Ovary (tissue), 9 donors: ENCODE measurements around the gene SGTB. TPM values are rescaled to one million over a fixed set of nuclear protein-coding genes. Genes with fewer than 3 reads are reported as not detected.

ENCODE experiments used
- DNase-seq, 5 donors: peaks; one replicate each; pipeline ENCODE4 v3.0.0-alpha.2; 2019 to 2020
- H3K27ac ChIP-seq, 2 donors: fragments of 200-600 bp; one replicate each; pipeline versions ENCODE4 v1.5.1 to v1.8.0; 2019 to 2022
- H3K27me3 ChIP-seq: fragments of 200-600 bp; one replicate; pipeline ENCODE4 v1.8.0; 2022
- H3K36me3 ChIP-seq: fragments of 200-600 bp; sonication (generic); one replicate; pipeline ENCODE4 v1.5.1; 2019
- H3K4me1 ChIP-seq: one replicate; pipeline ENCODE4 v1.8.1; 2013; ENCODE audit warnings: mild to moderate bottlenecking, moderate library complexity; ENCODE audit not compliant: insufficient read depth
- H3K4me3 ChIP-seq: fragments of 200-600 bp; sonication (generic); one replicate; pipeline ENCODE4 v1.5.1; 2017
- H3K9me3 ChIP-seq, 2 donors: fragments of 200-600 bp in 1 of 2; sonication (generic) in 1 of 2; one replicate each; pipeline versions ENCODE4 v1.5.1 to v1.8.1; 2013 to 2019; ENCODE audit warnings: mild to moderate bottlenecking in 1 of 2, moderate library complexity in 1 of 2
- CTCF ChIP-seq, 3 donors: fragments of 450-650 bp in 2 of 3; fragments of 200-600 bp in 1 of 3; IDR thresholded peaks; one replicate each; pipeline versions ENCODE4 v1.5.1 to v1.8.0; 2016 to 2022; ENCODE audit warnings: antibody characterized with exemption in 3 of 3, mild to moderate bottlenecking in 1 of 3
- EP300 ChIP-seq: sonication (generic); formaldehyde crosslinking; IDR thresholded peaks from one replicate; pipeline ENCODE4 v1.6.1; 2017; ENCODE audit warnings: antibody characterized with exemption
- POLR2A ChIP-seq: fragments of 450-650 bp; IDR thresholded peaks from one replicate; pipeline ENCODE4 v1.6.1; 2017; ENCODE audit warnings: antibody characterized with exemption, mild to moderate bottlenecking, moderate library complexity
- WGBS, 3 donors: extraction: QIAGEN DNeasy Blood & Tissue Kit in 1 of 3; methylation state at CpG; one replicate each; pipeline versions ENCODE4 v1.1.5 to v1.1.7; 2013 to 2017; 5-methylcytosine and 5-hydroxymethylcytosine counted together
- intact Hi-C, 4 donors: fragments of 100-400 bp; cut with DNase I; formaldehyde crosslinking; loops; one replicate each; pipeline versions ENCODE4 v1.11.0 to v1.15.1; 2022 to 2023
- polyA plus RNA-seq, 2 donors: library from polyadenylated mRNA; stranded (reverse); fragments of 200-250 nt in 1 of 2; fragments of 350-450 nt in 1 of 2; fragmentation: Illumina TruSeq in 1 of 2; extraction: RNeasy Lipid Tissue Mini Kit (QIAGEN cat#74804) in 1 of 2; gene quantifications; one replicate each; pipeline ENCODE4 v1.2.3, GENCODE V29; 2013 to 2014
- total RNA-seq, 7 donors: library from RNA; depleted of rRNA in 2 of 7; stranded (reverse); fragments of >200 nt in 2 of 7; fragmentation: NEBNext Ultra II Directional in 3 of 7; extraction: Animal tissue kit (Norgen Biotek cat#: 25700) in 3 of 7; gene quantifications; one replicate each; pipeline versions ENCODE4 v1.1.0 to v1.2.4, GENCODE V29; 2016 to 2023
- donor health status: DM: no; HTN: no; CAD: no; lungs with moderate emphysema.
- donor health status: DM: no; HTN: no; CAD: no.
- donor health status: Bipolar disorder and iron deficiency.
- donor health status: DM: yes; HTN: yes; CAD: no.
- donor health status: DM: no; HTN: no; CAD: no.
- donor health status: DM: yes; HTN: yes; CAD: no.

The SGTB gene
- total and polyA plus RNA-seq, 9 donors, result 2.6 to 9.9 (median 7.1) TPM

- intact Hi-C loops, result no loop called here
These were observed 47.2 kb downstream of the SGTB start for GRCh38 chr5:65674749-65675148.

GRCh38 chr5:65672796-65673195 lies 49.1 kb downstream of the SGTB start:
- Histone ChIP-seq H3K27ac (no peak overlapping the region), H3K4me3 (no peak overlapping the region), H3K36me3 (no peaks in the 10 kb centered on the region), H3K4me1 (no peaks in the 10 kb centered on the region), H3K27me3 (no peaks in the 10 kb centered on the region), H3K9me3 (no peaks in the 10 kb centered on the region)
- no peak for DNase-seq
- intact Hi-C loops, result no loop called here
- TF ChIP-seq CTCF (IDR thresholded peaks at IDR 0.05) (no peak), POLR2A (no peak), EP300 (no peak)
- 77 to 89% (median 80%) methylated on average over 1 of the region's 1 CpG for WGBS, 3 donors

More at GRCh38 chr5:65674749-65675148, 47.2 kb downstream of the SGTB start:
- Histone ChIP-seq H3K4me1 (no peaks in the 10 kb centered on the region), H3K36me3 (no peaks in the 10 kb centered on the region), H3K9me3 (no peaks in the 10 kb centered on the region), H3K27ac (no peak overlapping the region), H3K27me3 (no peaks in the 10 kb centered on the region), H3K4me3 (no peak overlapping the region)
- DNase-seq, result no peak
- no peak for TF ChIP-seq POLR2A
- no peak for TF ChIP-seq CTCF (IDR thresholded peaks at IDR 0.05)
- TF ChIP-seq EP300, result no peak

- Histone ChIP-seq H3K27ac (no peak overlapping the region), H3K9me3 (no peaks in the 10 kb centered on the region), H3K36me3 (no peaks in the 10 kb centered on the region), H3K27me3 (no peaks in the 10 kb centered on the region), H3K4me1 (no peaks in the 10 kb centered on the region), H3K4me3 (no peak overlapping the region)
- 89 to 95% (median 89%) methylated on average over 7 of the region's 7 CpGs for WGBS, 3 donors
- intact Hi-C loops, result no loop called here
- no peak for DNase-seq
- TF ChIP-seq EP300, result no peak
- TF ChIP-seq POLR2A, result no peak
- no peak for TF ChIP-seq CTCF (IDR thresholded peaks at IDR 0.05)
These were observed 53.2 kb downstream of the SGTB start for GRCh38 chr5:65668696-65669095.

- Histone ChIP-seq H3K4me3 (no peak overlapping the region), H3K36me3 (no peaks in the 10 kb centered on the region), H3K4me1 (no peaks in the 10 kb centered on the region), H3K27ac (no peak overlapping the region), H3K9me3 (no peaks in the 10 kb centered on the region), H3K27me3 (no peaks in the 10 kb centered on the region)
- DNase-seq, result no peak
- WGBS, 3 donors, result 65 to 90% (median 69%) methylated on average over 1 of the region's 1 CpG
- intact Hi-C loops, result no loop called here
- TF ChIP-seq POLR2A (no peak), CTCF (IDR thresholded peaks at IDR 0.05) (no peak), EP300 (no peak)
These were observed 57.9 kb downstream of the SGTB start for GRCh38 chr5:65663804-65664521.
